Measurements from ENCODE around the gene ZP2.

GRCh38 chr16:21156767-21157467 lies 54.5 kb downstream of the ZP2 start:
- TF ChIP-seq POLR2A (IDR thresholded peaks at IDR 0.05) (no peak), POLR2AphosphoS5 (IDR thresholded peaks at IDR 0.05) (no peak), CTCF (IDR thresholded peaks at IDR 0.05) (peak; percentile 37 to 74 (median 58))

Measured in gastroesophageal sphincter (tissue), 3 donors.